SW 1271 (cell line): Measurements from ENCODE around the gene COP1.
"Not testable (repeated sequence)": the region's sequence is repeated elsewhere in the genome, so short reads cannot be mapped to it uniquely, and the experiment has no call there.

Experiments
- DNase-seq, 2 experiments: peaks; one replicate each; lab custom pipeline; 2025; lab: John Stamatoyannopoulos, UW

The COP1 gene

GRCh38 chr1:176206961-176207902 is at the start of gene COP1:
COP1 (minus strand) TSS chr1:176207286; CDS start chr1:176206978, 308 bp downstream.
- peak; percentile 72 to 85 for DNase-seq

- no peak for DNase-seq
Observed at GRCh38 chr1:176252191-176252590, 45.1 kb upstream of the COP1 start.

GRCh38 chr1:176244851-176245250 is 37.8 kb upstream of the COP1 start:
- DNase-seq = no peak

DNA sequence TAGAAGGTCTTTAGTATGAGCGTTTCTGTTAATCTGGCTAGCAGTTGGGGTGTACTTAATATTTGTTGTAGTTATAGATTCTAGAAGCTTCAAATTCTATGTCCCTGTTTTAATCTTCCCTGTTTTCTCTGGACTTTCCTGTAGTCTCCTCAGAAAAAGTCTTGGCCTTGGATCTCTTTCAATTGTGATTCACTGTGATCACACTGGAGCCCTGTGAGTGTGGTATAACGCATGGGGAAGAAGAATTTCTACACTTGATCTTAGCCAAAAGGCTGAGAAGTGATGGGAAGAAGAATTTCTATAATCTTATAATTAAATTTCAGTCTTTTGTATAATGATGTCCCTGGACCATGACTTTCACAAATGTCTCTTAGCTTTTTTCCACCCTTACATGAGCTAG is 36.7 kb upstream of the COP1 start:
- DNase-seq = no peak

GRCh38 chr1:176241385-176242015 is 34.4 kb upstream of the COP1 start:
- DNase-seq = no peak

- not testable (repeated sequence) for DNase-seq
Observed at GRCh38 chr1:176233657-176234056, 26.6 kb upstream of the COP1 start.

- no peak for DNase-seq
Observed at GRCh38 chr1:176227579-176227978, 20.5 kb upstream of the COP1 start.

- no peak for DNase-seq
Observed at GRCh38 chr1:176225911-176226310, 18.8 kb upstream of the COP1 start.

DNA sequence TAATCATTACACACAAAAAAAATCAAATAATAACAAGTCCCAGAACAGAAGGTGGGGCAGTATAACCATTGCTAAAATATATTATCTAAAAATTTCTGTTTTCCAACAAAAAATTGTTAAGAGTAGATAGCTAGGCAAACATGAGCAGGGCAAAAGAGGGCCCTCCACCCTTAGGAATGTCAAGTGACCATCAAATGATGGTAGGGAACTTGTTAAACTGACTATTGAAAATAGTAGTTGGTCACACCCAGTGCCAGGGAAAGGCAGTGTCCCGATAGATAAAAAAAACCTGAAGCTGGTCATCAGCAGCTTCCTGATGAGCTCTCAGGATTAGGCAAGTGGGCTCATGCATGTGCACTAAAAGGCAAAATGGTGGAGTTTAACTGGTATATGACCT is 18.4 kb upstream of the COP1 start:
- no peak for DNase-seq

DNA sequence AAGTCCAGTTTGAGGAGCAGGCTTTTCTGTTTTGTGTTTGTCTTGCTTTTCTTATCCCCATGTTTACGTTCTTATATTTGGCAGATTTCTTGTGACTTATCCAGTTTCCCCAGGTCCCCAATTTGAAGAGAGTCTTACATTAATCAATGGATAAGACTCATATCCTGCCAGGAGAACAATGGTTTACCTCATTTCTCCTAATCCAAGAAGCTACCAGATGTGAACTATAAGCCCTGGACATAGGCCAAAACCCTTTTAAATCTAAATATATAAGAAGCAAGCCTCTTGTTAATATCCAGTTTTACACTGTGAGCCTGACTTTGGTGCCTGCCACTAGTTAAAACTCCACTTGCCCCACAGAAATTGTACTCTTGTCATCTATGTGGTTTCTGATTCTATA is 15.1 kb upstream of the COP1 start:
- no peak for DNase-seq

GRCh38 chr1:176220100-176220689 is 13.1 kb upstream of the COP1 start:
- DNase-seq = no peak

- DNase-seq = no peak
Observed at GRCh38 chr1:176217461-176218099, 10.5 kb upstream of the COP1 start.

DNA sequence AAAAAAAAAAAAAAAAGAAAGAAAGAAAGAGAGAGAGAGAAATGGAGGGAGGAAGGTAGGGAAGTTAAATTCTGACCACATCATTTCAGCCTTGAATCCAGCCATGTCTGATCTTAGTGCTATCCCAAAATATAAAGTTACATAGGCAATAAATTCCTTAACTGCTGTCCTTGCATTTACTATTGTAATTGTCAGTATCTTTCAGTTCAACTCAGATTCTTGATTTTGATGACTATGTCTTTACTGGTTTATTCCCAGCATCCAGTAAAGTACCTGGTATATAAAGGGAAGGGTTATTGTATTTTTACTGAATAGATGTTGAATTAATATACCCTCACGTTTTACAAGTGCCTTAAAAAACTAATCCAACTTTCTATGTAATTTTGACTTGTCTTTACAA is 8.9 kb upstream of the COP1 start:
- DNase-seq = no peak

DNA sequence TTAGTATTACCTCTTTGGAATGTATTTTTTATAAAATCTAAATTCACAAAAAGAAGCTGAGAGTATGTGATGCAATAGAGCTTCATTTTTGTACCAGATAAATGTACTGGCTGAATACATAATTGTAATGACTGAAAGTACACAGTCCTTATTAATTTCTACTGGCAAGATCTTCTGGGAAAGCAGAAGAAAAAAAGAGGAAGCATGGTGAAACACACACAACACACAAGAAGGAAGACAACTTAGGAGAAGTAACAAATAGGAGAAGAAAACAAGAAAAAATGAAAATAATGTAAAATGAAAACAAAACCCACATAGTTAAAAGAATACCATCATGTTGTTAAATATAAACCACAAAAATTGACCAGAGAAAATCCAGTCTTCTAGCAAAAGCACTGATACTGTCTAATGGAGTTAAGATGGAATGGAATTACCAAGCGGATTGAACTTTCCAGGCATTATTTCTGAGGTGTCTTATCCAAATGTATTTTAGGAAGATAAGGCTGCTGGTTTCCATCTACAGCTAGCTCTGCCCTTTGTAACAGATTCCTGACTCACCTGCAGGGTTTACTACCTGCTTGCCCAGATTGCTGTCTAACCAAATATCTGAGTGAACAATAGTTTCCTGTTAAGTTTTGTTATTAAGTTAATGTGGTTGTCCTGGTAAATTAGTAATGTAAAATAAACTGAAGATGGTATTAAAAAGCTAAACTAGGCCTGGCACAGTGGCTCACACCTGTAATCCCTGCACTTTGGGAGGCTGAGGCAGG is 4.5 kb upstream of the COP1 start:
- DNase-seq = no peak

DNA sequence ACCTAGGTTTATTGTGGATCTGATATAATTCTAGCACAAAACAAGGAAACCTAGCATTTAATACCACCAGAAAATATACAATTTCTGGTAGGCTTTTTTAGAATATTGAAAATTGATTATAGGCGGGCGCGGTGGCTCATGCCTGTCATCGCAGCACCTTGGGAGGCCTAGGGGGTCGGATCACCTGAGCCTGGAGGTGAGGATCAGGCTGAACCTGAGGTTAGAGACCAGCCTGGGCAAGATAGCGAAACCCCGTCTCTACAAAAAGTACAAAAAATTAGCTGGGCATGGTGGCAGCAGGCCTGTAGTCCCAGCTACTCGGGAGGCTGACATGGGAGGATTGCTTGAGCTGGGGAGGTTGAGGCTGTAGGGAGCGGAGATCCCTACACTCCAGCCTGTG is 948 bp upstream of the COP1 start:
- no peak for DNase-seq

DNA sequence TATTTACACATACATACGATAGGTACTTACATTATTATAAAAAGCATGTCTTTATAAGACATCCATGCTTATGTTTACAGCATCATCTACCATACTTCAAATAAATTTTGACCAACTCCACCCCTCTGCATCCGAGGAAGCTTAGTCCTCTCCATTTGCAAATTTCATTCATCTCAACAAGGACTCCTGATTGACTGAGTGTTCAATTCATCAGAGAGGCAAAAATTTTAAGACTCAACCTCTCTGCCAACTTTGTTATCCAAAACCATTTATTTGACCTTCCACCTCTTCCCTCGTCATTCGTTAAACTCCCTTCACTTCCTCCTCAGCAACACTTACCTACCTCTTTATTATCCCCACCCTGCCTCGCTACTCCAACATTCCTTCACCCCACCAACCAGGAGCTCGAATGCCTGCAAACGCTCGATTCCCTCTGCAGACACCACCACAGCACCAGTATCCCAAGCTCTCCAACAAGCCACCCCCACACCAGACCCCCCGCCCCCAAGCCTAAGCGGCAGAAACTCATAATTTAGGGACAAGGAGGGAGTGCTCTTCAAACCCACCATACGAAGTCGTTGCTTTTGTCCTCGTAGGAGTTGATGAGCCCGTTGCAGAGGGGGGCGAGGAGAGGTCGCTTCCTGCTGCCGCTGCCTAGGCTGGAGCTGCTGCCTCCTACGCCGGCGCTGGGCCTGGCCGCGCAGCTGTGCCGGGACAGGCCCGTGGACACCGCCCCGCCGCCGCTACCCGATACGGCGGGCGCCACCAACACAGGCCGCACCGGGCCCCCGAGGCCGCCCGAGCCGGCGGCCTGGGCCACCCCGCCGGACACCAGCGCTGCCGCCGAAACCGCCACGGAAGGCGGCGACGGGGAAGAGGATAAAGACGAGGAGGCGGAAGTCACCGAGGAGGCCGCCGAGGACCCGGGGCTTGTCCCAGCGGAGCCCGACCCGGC is 803 bp downstream of the COP1 start:
- DNase-seq = peak in 1 of 2 experiments; percentile 11

GRCh38 chr1:176205332-176205914 is 1.7 kb downstream of the COP1 start:
- DNase-seq = no peak

GRCh38 chr1:176204655-176205054 is 2.4 kb downstream of the COP1 start:
- DNase-seq = not testable (repeated sequence)

- no peak for DNase-seq
Observed at GRCh38 chr1:176203735-176204134, 3.4 kb downstream of the COP1 start.

- no peak for DNase-seq
Observed at GRCh38 chr1:176201568-176201967, 5.5 kb downstream of the COP1 start.
